ENCODE measurements around the gene CCL19.

The CCL19 gene

DNA sequence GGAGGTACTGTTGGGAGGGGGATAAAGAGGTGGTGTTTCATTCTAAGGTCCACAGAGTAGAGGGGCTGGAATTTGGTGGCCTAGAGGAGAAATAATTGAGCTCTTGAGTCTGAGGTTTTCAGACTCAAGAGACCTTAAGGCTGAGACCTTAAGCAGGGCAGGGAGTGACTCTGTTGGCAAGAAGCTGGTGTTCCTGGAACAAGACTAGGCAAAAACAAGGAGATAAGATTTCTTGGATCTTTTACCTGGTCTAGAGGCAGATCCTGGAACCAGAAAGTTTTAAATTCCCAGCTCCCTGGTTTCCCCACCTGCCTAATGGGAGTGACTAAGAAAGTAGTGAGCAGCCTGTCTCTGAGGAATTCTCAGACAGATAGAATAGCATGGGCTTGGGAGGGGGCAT, 22.9 kb upstream of the CCL19 start:
- Histone ChIP-seq H3K27ac (ENCODE audit: low read length) (no peak overlapping the region), H3K27me3 (ENCODE audit: low read depth, low read length) (peaks cover 26% of the 10 kb centered on the region), H3K4me2 (ENCODE audit: low read length) (no peak overlapping the region), H3K9me3 (ENCODE audit: insufficient read depth, low read length) (no peaks in the 10 kb centered on the region), H4K20me1 (ENCODE audit: insufficient read depth, low read length) (no peaks in the 10 kb centered on the region), H3K4me1 (ENCODE audit: low read length) (no peaks in the 10 kb centered on the region), H3K79me2 (ENCODE audit: low read length) (no peaks in the 10 kb centered on the region), H2AFZ (ENCODE audit: low read depth, low read length) (no peak overlapping the region), H3K36me3 (replicated peaks; ENCODE audit: low read depth, low read length) (no peaks in the 10 kb centered on the region), H3K9ac (ENCODE audit: low read length) (no peak overlapping the region), H3K4me3 (ENCODE audit: low read length) (no peak overlapping the region)
- TF ChIP-seq EZH2phosphoT487 (IDR thresholded peaks at IDR 0.05; ENCODE audit: low read depth) = no peak
- TF ChIP-seq, protein P1, sequence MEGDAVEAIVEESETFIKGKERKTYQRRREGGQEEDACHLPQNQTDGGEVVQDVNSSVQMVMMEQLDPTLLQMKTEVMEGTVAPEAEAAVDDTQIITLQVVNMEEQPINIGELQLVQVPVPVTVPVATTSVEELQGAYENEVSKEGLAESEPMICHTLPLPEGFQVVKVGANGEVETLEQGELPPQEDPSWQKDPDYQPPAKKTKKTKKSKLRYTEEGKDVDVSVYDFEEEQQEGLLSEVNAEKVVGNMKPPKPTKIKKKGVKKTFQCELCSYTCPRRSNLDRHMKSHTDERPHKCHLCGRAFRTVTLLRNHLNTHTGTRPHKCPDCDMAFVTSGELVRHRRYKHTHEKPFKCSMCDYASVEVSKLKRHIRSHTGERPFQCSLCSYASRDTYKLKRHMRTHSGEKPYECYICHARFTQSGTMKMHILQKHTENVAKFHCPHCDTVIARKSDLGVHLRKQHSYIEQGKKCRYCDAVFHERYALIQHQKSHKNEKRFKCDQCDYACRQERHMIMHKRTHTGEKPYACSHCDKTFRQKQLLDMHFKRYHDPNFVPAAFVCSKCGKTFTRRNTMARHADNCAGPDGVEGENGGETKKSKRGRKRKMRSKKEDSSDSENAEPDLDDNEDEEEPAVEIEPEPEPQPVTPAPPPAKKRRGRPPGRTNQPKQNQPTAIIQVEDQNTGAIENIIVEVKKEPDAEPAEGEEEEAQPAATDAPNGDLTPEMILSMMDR (IDR thresholded peaks at IDR 0.05; ENCODE audit: low read depth, low read length) = no peak

DNA sequence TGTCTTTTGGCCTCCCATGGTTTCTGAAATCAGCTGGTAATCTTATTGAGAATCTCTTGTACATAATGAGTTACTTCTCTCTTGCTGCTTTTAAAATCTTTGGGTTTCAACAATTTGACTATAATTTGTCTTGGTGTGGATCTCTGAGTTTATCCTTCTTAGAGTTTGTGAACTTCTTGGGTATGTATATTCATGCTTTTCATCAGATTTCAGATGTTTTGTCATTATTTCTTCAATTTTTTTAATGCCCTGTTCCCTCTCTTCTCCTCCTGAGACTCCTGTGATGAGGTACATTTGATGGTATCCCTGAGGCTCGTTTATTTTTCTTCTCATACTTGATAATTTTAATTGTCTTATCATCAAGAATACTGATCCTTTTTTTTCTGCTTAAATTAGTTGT, 21.1 kb upstream of the CCL19 start:
- H3K79me2 ChIP-seq (ENCODE audit: low read length) = no peaks in the 10 kb centered on the region
- H4K20me1 ChIP-seq (ENCODE audit: insufficient read depth, low read length) = no peaks in the 10 kb centered on the region
- no peak overlapping the region for H3K9ac ChIP-seq (ENCODE audit: low read length)
- H3K4me3 ChIP-seq (ENCODE audit: low read length) = no peak overlapping the region
- H3K36me3 ChIP-seq (replicated peaks; ENCODE audit: low read depth, low read length) = no peaks in the 10 kb centered on the region
- no peak overlapping the region for H3K4me2 ChIP-seq (ENCODE audit: low read length)
- H3K4me1 ChIP-seq (ENCODE audit: low read length) = no peaks in the 10 kb centered on the region
- H3K9me3 ChIP-seq (ENCODE audit: insufficient read depth, low read length) = no peaks in the 10 kb centered on the region
- no peak overlapping the region for H2AFZ ChIP-seq (ENCODE audit: low read depth, low read length)
- TF ChIP-seq, protein P1 (IDR thresholded peaks at IDR 0.05; ENCODE audit: low read depth, low read length) = no peak
- H3K27ac ChIP-seq (ENCODE audit: low read length) = no peak overlapping the region
- peaks cover 26% of the 10 kb centered on the region for H3K27me3 ChIP-seq (ENCODE audit: low read depth, low read length)

DNA sequence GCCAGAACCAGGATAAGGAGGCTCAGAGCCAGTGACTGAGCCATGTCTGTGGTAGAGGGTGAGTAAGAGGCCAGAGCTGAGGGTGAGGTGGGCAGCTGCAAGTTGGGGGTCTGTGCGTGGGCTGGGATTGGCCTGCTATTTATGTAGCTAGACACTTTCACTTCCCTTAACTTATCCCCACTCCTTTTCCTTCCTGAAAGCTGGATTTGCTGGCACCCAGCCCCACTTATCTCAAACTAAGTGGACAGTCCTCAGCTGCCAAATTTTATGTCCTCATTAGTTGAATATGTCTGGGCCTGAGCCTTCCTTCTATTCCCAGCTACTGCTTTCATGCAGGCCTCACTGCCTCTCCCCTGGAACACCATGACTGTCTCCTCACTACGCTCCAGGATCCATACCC, 18.9 kb upstream of the CCL19 start, which contains the start of gene CCL21:
TSS of gene CCL21 (minus strand) at position 114 of the 400 bp plus-strand sequence. CDS start at position 44, 70 bp downstream.
- no peak within 1 kb of the TSS for H3K9ac ChIP-seq (ENCODE audit: low read length)
- H3K9me3 ChIP-seq (ENCODE audit: insufficient read depth, low read length) = no peaks in the 10 kb centered on the region
- no peaks in the 10 kb centered on the region for H3K4me1 ChIP-seq (ENCODE audit: low read length)
- H3K4me2 ChIP-seq (ENCODE audit: low read length) = no peak within 1 kb of the TSS
- no peaks in the 10 kb centered on the region for H3K36me3 ChIP-seq (replicated peaks; ENCODE audit: low read depth, low read length)
- no peak within 1 kb of the TSS for H3K27ac ChIP-seq (ENCODE audit: low read length)
- no peaks in the 10 kb centered on the region for H3K79me2 ChIP-seq (ENCODE audit: low read length)
- H3K4me3 ChIP-seq (ENCODE audit: low read length) = no peak within 1 kb of the TSS
- peaks cover 26% of the 10 kb centered on the region for H3K27me3 ChIP-seq (ENCODE audit: low read depth, low read length)
- TF ChIP-seq EZH2phosphoT487 (IDR thresholded peaks at IDR 0.05; ENCODE audit: low read depth) = no peak
- TF ChIP-seq, protein P1 (IDR thresholded peaks at IDR 0.05; ENCODE audit: low read depth, low read length) = no peak
- no peaks in the 10 kb centered on the region for H4K20me1 ChIP-seq (ENCODE audit: insufficient read depth, low read length)
- H2AFZ ChIP-seq (ENCODE audit: low read depth, low read length) = no peak within 1 kb of the TSS

DNA sequence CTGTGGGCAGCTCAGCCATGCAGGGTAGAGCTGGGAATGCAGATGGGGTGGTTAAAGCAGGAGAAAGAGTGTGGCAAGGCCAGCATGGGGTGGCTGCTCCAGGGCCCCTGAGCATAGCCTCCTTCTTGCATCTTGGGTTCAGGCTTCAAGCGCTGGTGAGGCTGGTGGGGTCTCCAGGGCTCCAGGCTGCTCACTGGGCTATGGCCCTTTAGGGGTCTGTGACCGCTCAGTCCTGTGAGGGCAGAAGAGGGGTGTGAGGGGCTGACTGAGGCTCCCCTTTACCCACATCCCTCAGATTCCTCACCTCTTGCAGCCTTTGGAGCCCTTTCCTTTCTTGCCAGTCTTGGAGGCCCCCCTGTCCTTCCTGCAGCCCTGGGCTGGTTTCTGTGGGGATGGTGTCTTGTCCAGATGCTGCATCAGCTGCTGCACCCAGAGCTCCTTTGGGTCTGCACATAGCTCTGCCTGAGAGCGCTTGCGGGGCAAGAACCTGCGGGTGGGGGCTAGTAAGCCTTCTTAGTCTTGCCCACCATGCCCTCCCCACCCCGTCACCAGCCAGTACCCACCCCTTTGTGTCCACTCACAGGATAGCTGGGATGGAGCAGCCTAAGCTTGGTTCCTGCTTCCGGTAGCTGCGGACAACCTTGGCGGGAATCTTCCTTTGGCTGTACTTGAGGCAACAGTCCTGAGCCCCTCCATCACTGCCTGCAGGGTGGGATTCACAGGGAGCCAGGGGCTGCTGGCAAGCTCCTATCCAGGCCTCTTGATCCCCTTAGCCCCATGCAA, 18.3 kb upstream of the CCL19 start:
- H3K4me3 ChIP-seq (ENCODE audit: low read length) = no peak overlapping the region
- H3K4me2 ChIP-seq (ENCODE audit: low read length) = no peak overlapping the region
- no peak for TF ChIP-seq EZH2phosphoT487 (IDR thresholded peaks at IDR 0.05; ENCODE audit: low read depth)
- TF ChIP-seq, protein P1 (IDR thresholded peaks at IDR 0.05; ENCODE audit: low read depth, low read length) = no peak

More for the DNA sequence above, 18.3 kb upstream of the CCL19 start:
- H3K9ac ChIP-seq (ENCODE audit: low read length) = no peak overlapping the region
- no peaks in the 10 kb centered on the region for H3K4me1 ChIP-seq (ENCODE audit: low read length)
- no peaks in the 10 kb centered on the region for H3K36me3 ChIP-seq (replicated peaks; ENCODE audit: low read depth, low read length)
- H3K27ac ChIP-seq (ENCODE audit: low read length) = no peak overlapping the region
- H3K79me2 ChIP-seq (ENCODE audit: low read length) = no peaks in the 10 kb centered on the region
- no peaks in the 10 kb centered on the region for H4K20me1 ChIP-seq (ENCODE audit: insufficient read depth, low read length)
- peaks cover 23% of the 10 kb centered on the region for H3K27me3 ChIP-seq (ENCODE audit: low read depth, low read length)
- H2AFZ ChIP-seq (ENCODE audit: low read depth, low read length) = no peak overlapping the region
- no peaks in the 10 kb centered on the region for H3K9me3 ChIP-seq (ENCODE audit: insufficient read depth, low read length)
